Loucy (cell line): Measurements from ENCODE around the gene OSBPL7.

Experiments
- H2AFZ ChIP-seq: fragments of 200-600 bp; sonication (generic); 2 replicates; pipeline ENCODE4 v1.6.0; 2016; ENCODE audit warnings: antibody characterized with exemption, mild to moderate bottlenecking, low read length, moderate library complexity
- H3F3A ChIP-seq: fragments of 200-600 bp; 2 replicates; pipeline ENCODE4 v1.6.0; 2016; ENCODE audit warnings: antibody characterized with exemption, low read depth, mild to moderate bottlenecking
- H3K27me3 ChIP-seq: fragments of 200-600 bp; sonication (generic); 2 replicates; pipeline ENCODE4 v1.6.1; 2014; ENCODE audit warnings: low read length, mild to moderate bottlenecking; ENCODE audit not compliant: insufficient read depth, poor library complexity, severe bottlenecking
- H3K36me3 ChIP-seq: fragments of 200-600 bp; sonication (generic); 2 replicates; pipeline ENCODE4 v1.6.1; 2016; ENCODE audit warnings: low read length; ENCODE audit not compliant: insufficient read depth
- H3K4me1 ChIP-seq: fragments of 200-600 bp; sonication (generic); 2 replicates; pipeline ENCODE4 v1.5.1; 2014; ENCODE audit warnings: low read length, mild to moderate bottlenecking; ENCODE audit not compliant: insufficient read depth, poor library complexity, severe bottlenecking
- H3K4me2 ChIP-seq: fragments of 200-600 bp; sonication (generic); 2 replicates; pipeline ENCODE4 v1.6.0; 2014; ENCODE audit warnings: antibody characterized with exemption, low read length, low read depth, mild to moderate bottlenecking; ENCODE audit not compliant: poor library complexity, severe bottlenecking
- H3K4me3 ChIP-seq: fragments of 200-600 bp; sonication (generic); 2 replicates; pipeline ENCODE4 v1.5.1; 2014; ENCODE audit warnings: low read length, mild to moderate bottlenecking, mixed read lengths; ENCODE audit not compliant: poor library complexity, severe bottlenecking
- H3K79me2 ChIP-seq: fragments of 200-600 bp; sonication (generic); 2 replicates; pipeline ENCODE4 v1.6.1; 2014; ENCODE audit warnings: low read length; ENCODE audit not compliant: insufficient read depth
- H3K9ac ChIP-seq: fragments of 200-600 bp; sonication (generic); 2 replicates; pipeline ENCODE4 v1.6.0; 2014; ENCODE audit warnings: mild to moderate bottlenecking, low read depth, low read length, moderate library complexity; ENCODE audit not compliant: poor library complexity, severe bottlenecking
- H3K9me2 ChIP-seq: fragments of 200-600 bp; sonication (generic); replicated peaks from 2 replicates; pipeline ENCODE4 v1.6.1; 2016; ENCODE audit warnings: low read depth, low read length, mixed read lengths
- H3K9me3 ChIP-seq: fragments of 200-600 bp; sonication (generic); 2 replicates; pipeline ENCODE4 v1.6.1; 2014; ENCODE audit warnings: mild to moderate bottlenecking, antibody characterized with exemption, low read length, low read depth; ENCODE audit not compliant: insufficient read depth
- H4K20me1 ChIP-seq: fragments of 200-600 bp; sonication (generic); 2 replicates; pipeline ENCODE4 v1.6.0; 2014; ENCODE audit warnings: antibody characterized with exemption, low read length, mild to moderate bottlenecking; ENCODE audit not compliant: insufficient read depth, poor library complexity, severe bottlenecking
- EZH2phosphoT487 ChIP-seq: fragments of 200-600 bp; IDR thresholded peaks from 2 replicates; pipeline ENCODE4 v1.6.1; 2018; ENCODE audit warnings: antibody characterized with exemption, mild to moderate bottlenecking, moderate library complexity, borderline replicate concordance
- TF ChIP-seq, protein P1 (sequence below): fragments of 200-600 bp; sonication (generic); conservative IDR thresholded peaks from 2 replicates; pipeline ENCODE4 v1.5.1; 2014; ENCODE audit warnings: mild to moderate bottlenecking, antibody characterized with exemption, low read length

Gene OSBPL7

GRCh38 chr17:47781397-47781796 is 40.2 kb downstream of the OSBPL7 start:
- no peaks in the 10 kb centered on the region for H3K4me1 ChIP-seq
- H3K79me2 ChIP-seq: no peaks in the 10 kb centered on the region
- H2AFZ ChIP-seq: no peak overlapping the region
- no peak overlapping the region for H3K9ac ChIP-seq
- no peaks in the 10 kb centered on the region for H3K36me3 ChIP-seq
- no peak overlapping the region for H3K4me3 ChIP-seq
- TF ChIP-seq, protein P1, sequence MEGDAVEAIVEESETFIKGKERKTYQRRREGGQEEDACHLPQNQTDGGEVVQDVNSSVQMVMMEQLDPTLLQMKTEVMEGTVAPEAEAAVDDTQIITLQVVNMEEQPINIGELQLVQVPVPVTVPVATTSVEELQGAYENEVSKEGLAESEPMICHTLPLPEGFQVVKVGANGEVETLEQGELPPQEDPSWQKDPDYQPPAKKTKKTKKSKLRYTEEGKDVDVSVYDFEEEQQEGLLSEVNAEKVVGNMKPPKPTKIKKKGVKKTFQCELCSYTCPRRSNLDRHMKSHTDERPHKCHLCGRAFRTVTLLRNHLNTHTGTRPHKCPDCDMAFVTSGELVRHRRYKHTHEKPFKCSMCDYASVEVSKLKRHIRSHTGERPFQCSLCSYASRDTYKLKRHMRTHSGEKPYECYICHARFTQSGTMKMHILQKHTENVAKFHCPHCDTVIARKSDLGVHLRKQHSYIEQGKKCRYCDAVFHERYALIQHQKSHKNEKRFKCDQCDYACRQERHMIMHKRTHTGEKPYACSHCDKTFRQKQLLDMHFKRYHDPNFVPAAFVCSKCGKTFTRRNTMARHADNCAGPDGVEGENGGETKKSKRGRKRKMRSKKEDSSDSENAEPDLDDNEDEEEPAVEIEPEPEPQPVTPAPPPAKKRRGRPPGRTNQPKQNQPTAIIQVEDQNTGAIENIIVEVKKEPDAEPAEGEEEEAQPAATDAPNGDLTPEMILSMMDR: no peak
- TF ChIP-seq EZH2phosphoT487: no peak
- no peaks in the 10 kb centered on the region for H3K9me2 ChIP-seq
- H4K20me1 ChIP-seq: no peaks in the 10 kb centered on the region
- no peak overlapping the region for H3K4me2 ChIP-seq
- no peaks in the 10 kb centered on the region for H3K9me3 ChIP-seq
- no peaks in the 10 kb centered on the region for H3F3A ChIP-seq
- H3K27me3 ChIP-seq: no peaks in the 10 kb centered on the region

DNA sequence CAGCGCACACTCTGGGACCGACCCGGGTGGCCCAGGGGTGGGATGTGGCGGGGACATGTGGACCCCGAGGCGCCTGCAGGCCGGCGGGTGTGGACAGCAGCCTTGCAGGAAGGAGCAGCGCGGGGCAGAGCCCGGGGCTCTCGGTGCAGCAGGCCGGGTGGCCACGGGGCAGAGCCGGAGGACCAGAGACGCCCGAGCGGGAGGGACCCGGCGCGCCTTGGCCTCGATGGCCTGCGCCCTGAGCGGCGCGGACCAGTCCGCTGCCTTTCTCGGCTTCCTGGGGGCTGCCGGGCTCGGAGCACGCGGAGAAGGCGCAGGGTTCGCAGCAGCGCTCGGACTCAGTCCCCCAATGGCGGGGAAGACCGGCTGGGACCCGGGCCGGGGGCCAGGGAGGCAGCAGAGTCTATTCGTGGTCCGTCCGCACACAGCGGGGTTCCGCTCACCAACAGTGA is 43.4 kb downstream of the OSBPL7 start:
- Histone ChIP-seq H3K4me2 (no peak overlapping the region), H3K9ac (no peak overlapping the region), H3K36me3 (no peaks in the 10 kb centered on the region), H3K27me3 (no peaks in the 10 kb centered on the region), H3K4me3 (no peak overlapping the region), H2AFZ (no peak overlapping the region), H4K20me1 (no peaks in the 10 kb centered on the region), H3K4me1 (no peaks in the 10 kb centered on the region), H3F3A (no peaks in the 10 kb centered on the region), H3K9me2 (no peaks in the 10 kb centered on the region), H3K79me2 (no peaks in the 10 kb centered on the region), H3K9me3 (no peaks in the 10 kb centered on the region)
- TF ChIP-seq, protein P1: no peak
- no peak for TF ChIP-seq EZH2phosphoT487

- Histone ChIP-seq H3K9ac (no peak overlapping the region), H2AFZ (no peak overlapping the region)
- no peak for TF ChIP-seq EZH2phosphoT487
- TF ChIP-seq, protein P1: peak; percentile 81
These were observed 45.0 kb downstream of the OSBPL7 start for GRCh38 chr17:47776330-47777197.

More at GRCh38 chr17:47776330-47777197, 45.0 kb downstream of the OSBPL7 start:
- no peaks in the 10 kb centered on the region for H3F3A ChIP-seq
- H3K4me1 ChIP-seq: no peaks in the 10 kb centered on the region
- H3K4me2 ChIP-seq: no peak overlapping the region
- no peaks in the 10 kb centered on the region for H4K20me1 ChIP-seq
- H3K36me3 ChIP-seq: no peaks in the 10 kb centered on the region
- no peaks in the 10 kb centered on the region for H3K27me3 ChIP-seq
- no peaks in the 10 kb centered on the region for H3K9me3 ChIP-seq
- H3K4me3 ChIP-seq: no peak overlapping the region
- no peaks in the 10 kb centered on the region for H3K9me2 ChIP-seq
- H3K79me2 ChIP-seq: no peaks in the 10 kb centered on the region
